HepG2 (cell line): Measurements from ENCODE around the gene AP3M1. TPM values are rescaled to one million over a fixed set of nuclear protein-coding genes. Genes with fewer than 3 reads are reported as not detected.

Source experiments
- GZF1 ChIP-seq: sonication (generic); formaldehyde crosslinking; IDR thresholded peaks from 2 replicates; pipeline ENCODE4 v1.5.1; 2020; ENCODE audit warnings: mild to moderate bottlenecking, missing genetic modification reagents
- HNRNPH1 ChIP-seq: fragments of 200-400 bp; formaldehyde crosslinking; optimal IDR thresholded peaks from 2 replicates; pipeline ENCODE3; 2017; ENCODE audit warnings: mild to moderate bottlenecking, low read depth, low read length
- NFYB ChIP-seq: sonication (generic); formaldehyde crosslinking; IDR thresholded peaks from 2 replicates; pipeline ENCODE4 v1.4.0; 2020; ENCODE audit warnings: missing genetic modification reagents
- PRDM10 ChIP-seq: sonication (generic); formaldehyde crosslinking; IDR thresholded peaks from 2 replicates; pipeline ENCODE4 v1.4.0; 2020; ENCODE audit warnings: low read depth, missing genetic modification reagents
- SP1 ChIP-seq, 2 experiments: fragments of 450-650 bp in 1 of 2; sonication (generic) in 1 of 2; formaldehyde crosslinking in 1 of 2; IDR thresholded peaks; 2 replicates each; pipeline versions ENCODE4 v1.4.0 to v1.6.1; 2016 to 2020; ENCODE audit warnings: missing genetic modification reagents in 1 of 2
- TEAD2 ChIP-seq: sonication (generic); formaldehyde crosslinking; IDR thresholded peaks from 2 replicates; pipeline ENCODE4 v1.9.0; 2021; ENCODE audit warnings: missing genetic modification reagents
- ZNF558 ChIP-seq: sonication (generic); formaldehyde crosslinking; IDR thresholded peaks from 2 replicates; pipeline ENCODE4 v1.9.0; 2022; ENCODE audit warnings: mild to moderate bottlenecking, missing genetic modification reagents, borderline replicate concordance
- polyA plus RNA-seq, 8 experiments: library from polyadenylated mRNA; depleted of rRNA in 3 of 8; stranded (reverse) in 7 of 8; unstranded in 1 of 8; fragments of >200 nt; fragmentation: Illumina TruSeq in 4 of 8; extraction: Trizol in 4 of 8; gene quantifications; 2 replicates each; pipeline versions ENCODE4 v1.2.1 to v1.2.3, GENCODE V29; 2011 to 2016; ENCODE audit warnings: low read depth in 4 of 8, missing spikeins in 1 of 8, mixed read lengths in 1 of 8; ENCODE audit not compliant: insufficient read depth in 1 of 8
- total RNA-seq, 5 experiments: library from RNA; depleted of rRNA; stranded (reverse); fragments of >200 nt; fragmentation: Illumina TruSeq; extraction: Trizol; gene quantifications; 2 replicates each; pipeline ENCODE4 v1.2.3, GENCODE V29; 2016; ENCODE audit warnings: low read depth in 1 of 5
- TF ChIP-seq, protein P1 (sequence below), 2 experiments: sonication (generic) in 1 of 2; formaldehyde crosslinking in 1 of 2; IDR thresholded peaks; 2 replicates each; pipeline versions ENCODE4 v1.5.1 to v1.6.1; 2011 to 2020; ENCODE audit warnings: borderline replicate concordance in 1 of 2, low read depth in 1 of 2, low read length in 1 of 2, mild to moderate bottlenecking in 1 of 2, missing genetic modification reagents in 1 of 2, moderate library complexity in 1 of 2
- TF ChIP-seq, protein P2 (sequence below): sonication (generic); formaldehyde crosslinking; IDR thresholded peaks from 2 replicates; pipeline ENCODE4 v1.5.0; 2020; ENCODE audit warnings: mild to moderate bottlenecking, missing genetic modification reagents, borderline replicate concordance
- TF ChIP-seq, protein P3 (sequence below): sonication (generic); formaldehyde crosslinking; IDR thresholded peaks from 2 replicates; pipeline ENCODE4 v1.4.0; 2020; ENCODE audit warnings: missing genetic modification reagents
- TF ChIP-seq, protein P4 (sequence below): IDR thresholded peaks from 2 replicates; pipeline ENCODE4 v1.6.1; 2016; ENCODE audit warnings: low read depth

The AP3M1 gene
- total and polyA plus RNA-seq, 2 of the 13 experiments (the other 11 are each of a cell fraction or from before 2014, with no cell fraction given): 29.0 to 31.6 TPM

DNA sequence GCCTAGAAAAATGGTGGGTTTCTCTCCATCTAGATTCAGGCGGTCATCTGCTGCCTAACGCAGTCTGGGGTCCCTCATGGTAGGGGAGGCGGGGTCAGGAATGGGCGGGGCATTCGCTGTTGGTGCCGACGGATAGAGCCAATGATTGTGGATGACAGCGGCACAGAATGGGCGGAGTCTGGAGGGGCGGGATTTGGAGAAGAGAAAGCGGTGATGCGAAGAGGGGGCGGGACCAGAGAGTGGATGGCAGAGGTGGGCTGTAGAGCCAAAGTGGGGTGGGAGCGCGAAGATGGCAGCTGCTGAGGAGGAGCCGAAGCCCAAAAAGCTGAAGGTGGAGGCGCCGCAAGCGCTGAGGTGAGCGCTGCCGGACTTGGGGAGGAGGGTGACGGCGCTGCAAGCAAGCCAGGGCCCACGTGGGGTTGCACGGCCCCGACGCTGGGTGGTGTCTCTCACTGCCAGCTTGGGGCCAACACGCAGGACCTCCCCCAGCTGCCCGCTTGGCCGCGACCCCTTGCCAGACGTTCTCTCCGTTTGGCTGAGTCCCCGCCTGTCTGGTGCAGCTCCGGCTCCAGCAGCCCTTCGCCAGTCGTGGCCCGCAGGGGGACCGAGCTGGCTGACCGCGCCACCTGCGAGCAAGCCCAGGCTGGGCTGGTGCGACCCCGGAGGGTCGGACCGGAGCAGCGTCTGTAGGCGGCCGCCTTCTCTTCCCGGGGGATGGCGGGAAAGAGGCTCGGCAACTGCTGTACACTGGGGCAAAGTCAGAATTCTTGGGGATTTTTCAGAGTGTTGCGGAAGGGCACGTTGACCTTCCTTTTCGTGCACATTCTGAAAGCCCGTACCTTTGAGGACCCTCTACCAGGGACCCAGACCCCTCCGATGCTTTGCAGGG lies 606 bp upstream of the AP3M1 start, which contains the start of gene ADK (continued):
- TF ChIP-seq, protein P1, sequence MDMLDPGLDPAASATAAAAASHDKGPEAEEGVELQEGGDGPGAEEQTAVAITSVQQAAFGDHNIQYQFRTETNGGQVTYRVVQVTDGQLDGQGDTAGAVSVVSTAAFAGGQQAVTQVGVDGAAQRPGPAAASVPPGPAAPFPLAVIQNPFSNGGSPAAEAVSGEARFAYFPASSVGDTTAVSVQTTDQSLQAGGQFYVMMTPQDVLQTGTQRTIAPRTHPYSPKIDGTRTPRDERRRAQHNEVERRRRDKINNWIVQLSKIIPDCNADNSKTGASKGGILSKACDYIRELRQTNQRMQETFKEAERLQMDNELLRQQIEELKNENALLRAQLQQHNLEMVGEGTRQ (IDR thresholded peaks at IDR 0.05; ENCODE audit: low read depth, low read length): no peak
- TF ChIP-seq, protein P1 (CRISPR knock-in tag; IDR thresholded peaks at IDR 0.05; ENCODE audit: borderline replicate concordance): 0 out of 2 replicates have a peak, but pooled peaks have one; percentile 51
- TF ChIP-seq GZF1 (CRISPR knock-in tag) (0 out of 2 replicates have a peak, but pooled peaks have one; percentile 31), PRDM10 (CRISPR knock-in tag) (0 out of 2 replicates have a peak, but pooled peaks have one; percentile 20), NFYB (CRISPR knock-in tag) (peak; percentile 57; the same call in 1 of the 2 replicates), SP1 (IDR thresholded peaks at IDR 0.05) (peak; percentile 18; the same call in 1 of the 2 replicates), SP1 (CRISPR knock-in tag; IDR thresholded peaks at IDR 0.05) (peak; percentile 67; the same call in 1 of the 2 replicates), HNRNPH1 (no peak), ZNF558 (CRISPR knock-in tag) (no peak), TEAD2 (CRISPR knock-in tag) (0 out of 2 replicates have a peak, but pooled peaks have one; percentile 26)
- TF ChIP-seq, protein P2, sequence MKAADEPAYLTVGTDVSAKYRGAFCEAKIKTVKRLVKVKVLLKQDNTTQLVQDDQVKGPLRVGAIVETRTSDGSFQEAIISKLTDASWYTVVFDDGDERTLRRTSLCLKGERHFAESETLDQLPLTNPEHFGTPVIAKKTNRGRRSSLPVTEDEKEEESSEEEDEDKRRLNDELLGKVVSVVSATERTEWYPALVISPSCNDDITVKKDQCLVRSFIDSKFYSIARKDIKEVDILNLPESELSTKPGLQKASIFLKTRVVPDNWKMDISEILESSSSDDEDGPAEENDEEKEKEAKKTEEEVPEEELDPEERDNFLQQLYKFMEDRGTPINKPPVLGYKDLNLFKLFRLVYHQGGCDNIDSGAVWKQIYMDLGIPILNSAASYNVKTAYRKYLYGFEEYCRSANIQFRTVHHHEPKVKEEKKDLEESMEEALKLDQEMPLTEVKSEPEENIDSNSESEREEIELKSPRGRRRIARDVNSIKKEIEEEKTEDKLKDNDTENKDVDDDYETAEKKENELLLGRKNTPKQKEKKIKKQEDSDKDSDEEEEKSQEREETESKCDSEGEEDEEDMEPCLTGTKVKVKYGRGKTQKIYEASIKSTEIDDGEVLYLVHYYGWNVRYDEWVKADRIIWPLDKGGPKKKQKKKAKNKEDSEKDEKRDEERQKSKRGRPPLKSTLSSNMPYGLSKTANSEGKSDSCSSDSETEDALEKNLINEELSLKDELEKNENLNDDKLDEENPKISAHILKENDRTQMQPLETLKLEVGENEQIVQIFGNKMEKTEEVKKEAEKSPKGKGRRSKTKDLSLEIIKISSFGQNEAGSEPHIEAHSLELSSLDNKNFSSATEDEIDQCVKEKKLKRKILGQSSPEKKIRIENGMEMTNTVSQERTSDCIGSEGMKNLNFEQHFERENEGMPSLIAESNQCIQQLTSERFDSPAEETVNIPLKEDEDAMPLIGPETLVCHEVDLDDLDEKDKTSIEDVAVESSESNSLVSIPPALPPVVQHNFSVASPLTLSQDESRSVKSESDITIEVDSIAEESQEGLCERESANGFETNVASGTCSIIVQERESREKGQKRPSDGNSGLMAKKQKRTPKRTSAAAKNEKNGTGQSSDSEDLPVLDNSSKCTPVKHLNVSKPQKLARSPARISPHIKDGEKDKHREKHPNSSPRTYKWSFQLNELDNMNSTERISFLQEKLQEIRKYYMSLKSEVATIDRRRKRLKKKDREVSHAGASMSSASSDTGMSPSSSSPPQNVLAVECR: peak; percentile 96
- TF ChIP-seq, protein P3, sequence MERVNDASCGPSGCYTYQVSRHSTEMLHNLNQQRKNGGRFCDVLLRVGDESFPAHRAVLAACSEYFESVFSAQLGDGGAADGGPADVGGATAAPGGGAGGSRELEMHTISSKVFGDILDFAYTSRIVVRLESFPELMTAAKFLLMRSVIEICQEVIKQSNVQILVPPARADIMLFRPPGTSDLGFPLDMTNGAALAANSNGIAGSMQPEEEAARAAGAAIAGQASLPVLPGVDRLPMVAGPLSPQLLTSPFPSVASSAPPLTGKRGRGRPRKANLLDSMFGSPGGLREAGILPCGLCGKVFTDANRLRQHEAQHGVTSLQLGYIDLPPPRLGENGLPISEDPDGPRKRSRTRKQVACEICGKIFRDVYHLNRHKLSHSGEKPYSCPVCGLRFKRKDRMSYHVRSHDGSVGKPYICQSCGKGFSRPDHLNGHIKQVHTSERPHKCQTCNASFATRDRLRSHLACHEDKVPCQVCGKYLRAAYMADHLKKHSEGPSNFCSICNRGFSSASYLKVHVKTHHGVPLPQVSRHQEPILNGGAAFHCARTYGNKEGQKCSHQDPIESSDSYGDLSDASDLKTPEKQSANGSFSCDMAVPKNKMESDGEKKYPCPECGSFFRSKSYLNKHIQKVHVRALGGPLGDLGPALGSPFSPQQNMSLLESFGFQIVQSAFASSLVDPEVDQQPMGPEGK: peak; percentile 37; the same call in 1 of the 2 replicates
- TF ChIP-seq, protein P4, sequence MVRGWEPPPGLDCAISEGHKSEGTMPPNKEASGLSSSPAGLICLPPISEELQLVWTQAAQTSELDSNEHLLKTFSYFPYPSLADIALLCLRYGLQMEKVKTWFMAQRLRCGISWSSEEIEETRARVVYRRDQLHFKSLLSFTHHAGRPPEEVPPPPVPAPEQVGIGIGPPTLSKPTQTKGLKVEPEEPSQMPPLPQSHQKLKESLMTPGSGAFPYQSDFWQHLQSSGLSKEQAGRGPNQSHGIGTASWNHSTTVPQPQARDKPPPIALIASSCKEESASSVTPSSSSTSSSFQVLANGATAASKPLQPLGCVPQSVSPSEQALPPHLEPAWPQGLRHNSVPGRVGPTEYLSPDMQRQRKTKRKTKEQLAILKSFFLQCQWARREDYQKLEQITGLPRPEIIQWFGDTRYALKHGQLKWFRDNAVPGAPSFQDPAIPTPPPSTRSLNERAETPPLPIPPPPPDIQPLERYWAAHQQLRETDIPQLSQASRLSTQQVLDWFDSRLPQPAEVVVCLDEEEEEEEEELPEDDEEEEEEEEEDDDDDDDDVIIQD (CRISPR knock-in tag): peak; percentile 71
